Lung (tissue), 12 donors: Measurements from ENCODE around the gene ADRA2B. TPM values are rescaled to one million over a fixed set of nuclear protein-coding genes. Genes with fewer than 3 reads are reported as not detected.

Source experiments
- ATAC-seq: fragments of 200-7000 bp; cut with Tn5 transposase; one replicate; pipeline ENCODE4 v1.9.1; 2020; ENCODE audit warnings: moderate number of reproducible peaks; ENCODE audit not compliant: insufficient read depth, low FRiP score
- DNase-seq, 3 donors: peaks; one replicate each; pipeline ENCODE4 v3.0.0-alpha.2; 2013 to 2017
- H3K27ac ChIP-seq, 2 donors: one replicate each; pipeline ENCODE4 v1.5.1; 2013; ENCODE audit warnings: mild to moderate bottlenecking in 2 of 2, moderate library complexity in 2 of 2, control low read depth in 1 of 2, inconsistent platforms in 1 of 2, low read depth in 1 of 2, low read length in 1 of 2
- H3K27me3 ChIP-seq, 3 donors: one replicate each; pipeline ENCODE4 v1.5.1; 2013; ENCODE audit warnings: low read length in 2 of 3; ENCODE audit not compliant: control insufficient read depth in 3 of 3, insufficient read depth in 3 of 3
- H3K36me3 ChIP-seq, 4 donors: one replicate each; pipeline ENCODE4 v1.5.1; 2013; ENCODE audit warnings: low read length in 4 of 4, mild to moderate bottlenecking in 1 of 4, moderate library complexity in 1 of 4; ENCODE audit not compliant: control insufficient read depth in 4 of 4, insufficient read depth in 4 of 4
- H3K4me1 ChIP-seq, 5 donors: one replicate each; pipeline ENCODE4 v1.5.1; 2013; ENCODE audit warnings: low read length in 5 of 5, mild to moderate bottlenecking in 2 of 5, moderate library complexity in 1 of 5; ENCODE audit not compliant: control insufficient read depth in 5 of 5, insufficient read depth in 5 of 5
- H3K4me3 ChIP-seq: one replicate; pipeline ENCODE4 v1.5.1; 2013; ENCODE audit warnings: mild to moderate bottlenecking, control low read depth, moderate library complexity
- H3K9ac ChIP-seq, 2 donors: one replicate each; pipeline ENCODE4 v1.5.1; 2013; ENCODE audit warnings: low read length in 2 of 2, control low read depth in 1 of 2; ENCODE audit not compliant: insufficient read depth in 1 of 2
- H3K9me3 ChIP-seq, 4 donors: one replicate each; pipeline ENCODE4 v1.5.1; 2013; ENCODE audit warnings: low read length in 3 of 4, mild to moderate bottlenecking in 1 of 4, moderate library complexity in 1 of 4; ENCODE audit not compliant: control insufficient read depth in 4 of 4, insufficient read depth in 3 of 4
- WGBS, 2 donors: extraction: QIAGEN DNeasy Blood & Tissue Kit; methylation state at CpG; one replicate each; pipeline ENCODE4 v1.1.7; 2013; 5-methylcytosine and 5-hydroxymethylcytosine counted together
- polyA plus RNA-seq, 2 donors: library from polyadenylated mRNA; stranded (reverse); fragments of 200-250 nt; gene quantifications; one replicate each; pipeline ENCODE4 v1.2.1, GENCODE V29; 2013
- total RNA-seq, 2 donors: library from RNA; depleted of rRNA in 1 of 2; stranded (reverse); fragments of >200 nt in 1 of 2; gene quantifications; one replicate each; pipeline ENCODE4 v1.2.1, GENCODE V29; 2014 to 2021
- TF ChIP-seq, protein P1 (sequence below): IDR thresholded peaks from 2 replicates; pipeline ENCODE4 v1.5.1; 2012; ENCODE audit warnings: mild to moderate bottlenecking; ENCODE audit errors: control extremely low read depth, extremely low read depth
- donor health status: control.
- donor health status: control.
- donor health status: Bipolar disorder and iron deficiency.
- donor health status: healthy.
- donor health status: DM: yes; HTN: yes; CAD: no.

ADRA2B gene
- total and polyA plus RNA-seq, 4 donors: 0.21 to 0.88 (median 0.28) TPM

DNA sequence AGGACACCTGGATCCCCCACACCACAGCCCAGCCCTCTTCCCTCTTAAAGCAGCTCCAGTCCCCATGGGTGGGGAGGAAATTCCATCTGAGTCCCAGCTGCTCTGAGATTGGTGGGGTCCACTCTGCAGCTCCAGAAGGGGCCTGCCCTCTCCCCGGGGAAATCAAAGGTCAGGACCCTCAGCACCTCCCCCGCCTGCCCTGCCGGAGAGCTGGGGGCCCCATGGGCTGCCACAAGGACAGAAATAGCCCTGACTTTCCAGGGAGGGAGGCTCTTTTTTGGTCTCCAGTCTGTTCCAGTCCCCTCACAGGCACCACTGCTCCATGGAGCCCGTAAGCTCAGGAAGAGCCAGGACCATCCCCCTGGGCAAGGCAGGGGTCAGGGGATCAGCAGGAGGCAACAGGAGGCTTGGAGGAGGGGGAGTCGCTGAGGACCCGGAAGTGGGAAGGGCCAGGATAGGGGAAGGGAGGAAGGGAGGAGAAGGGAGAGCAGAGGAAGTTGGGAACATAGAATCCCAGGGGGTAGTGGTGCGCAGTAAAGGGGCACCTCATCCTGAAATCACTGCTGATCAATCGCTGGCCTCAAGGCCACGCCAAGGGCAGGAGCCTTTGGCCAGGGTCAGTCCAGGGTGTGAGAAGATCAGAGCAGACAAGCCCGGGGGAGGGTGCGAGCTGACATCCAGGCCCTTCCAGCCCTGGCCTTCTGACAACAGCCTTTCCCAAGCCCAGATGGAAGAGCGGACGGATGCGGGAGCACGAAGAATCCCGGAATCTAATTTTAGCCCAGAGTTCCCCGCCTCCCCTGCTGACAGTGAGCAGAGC, 7.6 kb downstream of the ADRA2B start:
- Histone ChIP-seq H3K4me3 (no peak overlapping the region), H3K27ac (no peak overlapping the region), H3K4me1 (peaks cover 0 to 12% (median 6%) of the 10 kb centered on the region in 5 donors), H3K36me3 (no peaks in the 10 kb centered on the region), H3K27me3 (peaks cover 0 to 2% (median 0%) of the 10 kb centered on the region in 3 donors), H3K9ac (no peak overlapping the region), H3K9me3 (peaks cover 0 to 11% (median 3%) of the 10 kb centered on the region in 4 donors)
- DNase-seq (peak; percentile 57 to 75 (median 60)), ATAC-seq (no peak)
- TF ChIP-seq, protein P1, sequence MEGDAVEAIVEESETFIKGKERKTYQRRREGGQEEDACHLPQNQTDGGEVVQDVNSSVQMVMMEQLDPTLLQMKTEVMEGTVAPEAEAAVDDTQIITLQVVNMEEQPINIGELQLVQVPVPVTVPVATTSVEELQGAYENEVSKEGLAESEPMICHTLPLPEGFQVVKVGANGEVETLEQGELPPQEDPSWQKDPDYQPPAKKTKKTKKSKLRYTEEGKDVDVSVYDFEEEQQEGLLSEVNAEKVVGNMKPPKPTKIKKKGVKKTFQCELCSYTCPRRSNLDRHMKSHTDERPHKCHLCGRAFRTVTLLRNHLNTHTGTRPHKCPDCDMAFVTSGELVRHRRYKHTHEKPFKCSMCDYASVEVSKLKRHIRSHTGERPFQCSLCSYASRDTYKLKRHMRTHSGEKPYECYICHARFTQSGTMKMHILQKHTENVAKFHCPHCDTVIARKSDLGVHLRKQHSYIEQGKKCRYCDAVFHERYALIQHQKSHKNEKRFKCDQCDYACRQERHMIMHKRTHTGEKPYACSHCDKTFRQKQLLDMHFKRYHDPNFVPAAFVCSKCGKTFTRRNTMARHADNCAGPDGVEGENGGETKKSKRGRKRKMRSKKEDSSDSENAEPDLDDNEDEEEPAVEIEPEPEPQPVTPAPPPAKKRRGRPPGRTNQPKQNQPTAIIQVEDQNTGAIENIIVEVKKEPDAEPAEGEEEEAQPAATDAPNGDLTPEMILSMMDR: no peak
- 47 to 59% methylated on average over 17 of the region's 17 CpGs for WGBS, 2 donors

DNA sequence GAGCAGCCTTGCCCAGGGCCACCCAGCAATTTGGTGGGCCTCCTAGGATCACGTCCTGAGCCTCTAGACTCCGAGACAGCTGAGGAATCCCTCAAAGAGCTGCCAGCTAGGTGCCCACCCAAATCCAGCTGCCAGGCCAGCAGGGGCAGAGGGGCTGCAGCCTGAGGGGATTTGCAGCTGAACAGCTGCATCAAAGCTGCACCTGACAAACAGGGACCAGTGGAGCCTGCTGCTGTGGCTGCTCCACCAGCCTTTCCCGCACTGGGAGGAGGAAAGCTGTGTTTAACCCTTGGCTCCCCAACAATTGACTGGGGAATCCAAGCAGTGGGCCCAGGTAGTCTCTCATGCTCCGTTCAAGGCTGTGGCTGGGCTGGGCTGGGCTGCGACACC, 8.2 kb downstream of the ADRA2B start:
- H3K9me3 ChIP-seq: peaks cover 0 to 11% (median 3%) of the 10 kb centered on the region in 4 donors
- DNase-seq (no peak), ATAC-seq (no peak)
- H3K4me3 ChIP-seq: no peak overlapping the region
- H3K27ac ChIP-seq: no peak overlapping the region
- TF ChIP-seq, protein P1: no peak
- 47 to 61% methylated on average over 5 of the region's 5 CpGs for WGBS, 2 donors
- H3K4me1 ChIP-seq: peaks cover 0 to 12% (median 6%) of the 10 kb centered on the region in 5 donors
- H3K36me3 ChIP-seq: no peaks in the 10 kb centered on the region
- H3K9ac ChIP-seq: no peak overlapping the region
- peaks cover 0 to 2% (median 0%) of the 10 kb centered on the region in 3 donors for H3K27me3 ChIP-seq

DNA sequence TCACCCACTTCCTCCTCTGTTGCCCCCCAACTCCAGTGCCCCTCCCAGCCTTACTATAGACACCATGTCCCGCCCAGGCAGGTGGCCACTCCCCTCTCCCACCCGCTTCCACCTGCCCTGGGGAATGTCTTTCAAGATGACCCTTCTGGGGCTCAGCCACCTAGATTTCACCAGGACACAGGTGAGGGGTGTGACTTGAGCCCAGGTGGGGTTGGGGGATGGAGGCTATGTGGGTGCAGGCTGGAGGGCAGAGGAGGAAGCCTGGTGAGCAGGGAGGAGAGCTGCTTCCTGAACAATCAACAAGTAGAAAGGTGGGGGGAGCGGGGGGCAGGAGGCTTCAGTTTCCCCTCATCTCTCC, 8.7 kb downstream of the ADRA2B start:
- DNase-seq (no peak), ATAC-seq (no peak)
- Histone ChIP-seq H3K4me3 (no peak overlapping the region), H3K4me1 (peaks cover 0 to 12% (median 6%) of the 10 kb centered on the region in 5 donors), H3K36me3 (no peaks in the 10 kb centered on the region), H3K27ac (no peak overlapping the region), H3K9me3 (peaks cover 0 to 11% (median 3%) of the 10 kb centered on the region in 4 donors), H3K9ac (no peak overlapping the region), H3K27me3 (peaks cover 0 to 2% (median 0%) of the 10 kb centered on the region in 3 donors)
- TF ChIP-seq, protein P1: no peak
- 68 to 81% methylated on average over 3 of the region's 3 CpGs for WGBS, 2 donors
